HG02623 (cell line): ENCODE measurements around the gene TRIM63.

Experiments
- ATAC-seq: cut with Tn5 transposase; IDR thresholded peaks from one replicate; pipeline ENCODE4 v1.9.1; 2021; ENCODE audit warnings: moderate library complexity; ENCODE audit not compliant: unreplicated experiment

Gene TRIM63

DNA sequence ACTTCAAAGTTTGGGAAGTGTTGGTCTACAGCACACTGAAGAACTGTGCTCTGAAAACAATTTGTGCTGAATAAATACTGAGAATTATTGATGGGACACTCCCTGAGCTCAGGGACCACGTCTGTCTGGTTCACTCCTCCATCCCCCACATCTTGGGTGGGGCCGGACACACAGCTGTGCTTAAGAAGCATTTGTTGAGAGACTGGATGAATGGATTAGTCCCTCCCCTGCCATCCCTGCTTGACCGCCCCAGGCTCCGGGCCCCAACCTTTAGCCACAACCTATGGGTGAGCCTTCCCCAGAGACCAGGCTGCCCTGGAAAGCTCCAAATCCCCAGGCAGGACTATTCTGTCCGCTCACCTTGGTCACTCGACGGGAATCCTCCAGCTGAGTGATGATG lies 7.5 kb downstream of the TRIM63 start:
- no peak for ATAC-seq

DNA sequence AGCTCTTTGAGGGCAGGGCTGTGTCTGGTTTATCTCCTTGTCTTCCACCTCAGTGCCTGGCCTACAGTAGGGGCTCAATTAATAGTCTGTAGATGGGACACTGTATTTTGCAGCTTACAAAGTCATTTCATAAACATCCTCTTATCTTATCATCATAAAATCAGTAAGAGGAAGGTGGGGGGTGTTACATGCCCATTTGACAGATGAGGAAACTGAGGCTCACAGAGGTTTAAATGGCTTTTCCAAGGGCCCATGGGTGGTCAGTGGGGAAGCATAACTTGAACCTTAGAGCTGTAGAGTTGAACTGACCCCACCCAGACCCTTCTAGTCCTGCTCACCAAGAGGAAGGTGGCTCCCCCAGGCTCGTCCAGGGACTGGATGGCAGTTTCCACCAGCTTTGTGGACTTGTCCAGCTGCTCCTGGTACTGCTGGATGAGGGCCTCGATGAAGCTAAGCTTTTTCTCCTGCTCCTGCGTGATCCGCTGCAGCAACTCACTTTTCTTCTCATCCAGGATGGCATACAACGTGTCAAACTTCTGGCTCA lies 9.3 kb downstream of the TRIM63 start:
- no peak for ATAC-seq

DNA sequence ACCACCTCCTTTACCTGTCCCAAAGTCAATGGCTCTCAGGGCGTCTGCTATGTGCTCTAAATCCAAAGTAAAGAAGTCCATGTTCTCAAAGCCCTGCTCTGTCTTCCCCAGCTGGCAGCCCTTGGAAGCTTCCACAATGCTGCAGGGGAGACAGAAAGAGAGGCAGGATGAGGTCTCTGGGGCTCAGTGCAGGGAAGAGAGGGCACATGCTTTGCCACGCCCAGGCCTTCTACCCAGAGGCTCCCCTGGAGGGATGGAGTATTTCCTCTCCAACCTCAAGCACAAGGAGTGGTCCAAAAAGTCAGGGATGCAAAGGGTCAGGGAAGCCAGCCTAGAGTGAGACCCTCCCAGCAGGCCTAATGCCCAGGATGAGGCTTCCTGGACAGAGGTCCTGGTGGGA lies 10.2 kb downstream of the TRIM63 start:
- no peak for ATAC-seq

DNA sequence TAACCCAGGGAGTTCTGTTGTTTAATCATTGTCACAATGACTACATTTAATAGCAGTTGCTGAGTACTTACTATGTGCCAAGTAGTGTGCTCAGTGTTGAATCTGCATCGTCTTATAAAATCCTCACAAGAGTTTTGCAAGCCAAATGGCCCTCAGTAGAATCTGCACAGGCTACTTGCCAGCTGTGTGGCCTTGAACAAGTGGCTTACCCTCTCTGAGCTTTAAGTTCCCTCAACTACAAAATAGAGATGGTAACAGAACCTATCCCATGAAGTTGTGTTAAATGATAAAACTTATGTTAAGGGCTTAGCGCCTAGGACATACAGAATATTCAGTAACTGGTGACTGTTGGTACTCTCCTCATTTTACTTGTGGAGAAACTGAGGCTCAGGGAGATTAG lies 12.4 kb downstream of the TRIM63 start:
- ATAC-seq, result no peak

DNA sequence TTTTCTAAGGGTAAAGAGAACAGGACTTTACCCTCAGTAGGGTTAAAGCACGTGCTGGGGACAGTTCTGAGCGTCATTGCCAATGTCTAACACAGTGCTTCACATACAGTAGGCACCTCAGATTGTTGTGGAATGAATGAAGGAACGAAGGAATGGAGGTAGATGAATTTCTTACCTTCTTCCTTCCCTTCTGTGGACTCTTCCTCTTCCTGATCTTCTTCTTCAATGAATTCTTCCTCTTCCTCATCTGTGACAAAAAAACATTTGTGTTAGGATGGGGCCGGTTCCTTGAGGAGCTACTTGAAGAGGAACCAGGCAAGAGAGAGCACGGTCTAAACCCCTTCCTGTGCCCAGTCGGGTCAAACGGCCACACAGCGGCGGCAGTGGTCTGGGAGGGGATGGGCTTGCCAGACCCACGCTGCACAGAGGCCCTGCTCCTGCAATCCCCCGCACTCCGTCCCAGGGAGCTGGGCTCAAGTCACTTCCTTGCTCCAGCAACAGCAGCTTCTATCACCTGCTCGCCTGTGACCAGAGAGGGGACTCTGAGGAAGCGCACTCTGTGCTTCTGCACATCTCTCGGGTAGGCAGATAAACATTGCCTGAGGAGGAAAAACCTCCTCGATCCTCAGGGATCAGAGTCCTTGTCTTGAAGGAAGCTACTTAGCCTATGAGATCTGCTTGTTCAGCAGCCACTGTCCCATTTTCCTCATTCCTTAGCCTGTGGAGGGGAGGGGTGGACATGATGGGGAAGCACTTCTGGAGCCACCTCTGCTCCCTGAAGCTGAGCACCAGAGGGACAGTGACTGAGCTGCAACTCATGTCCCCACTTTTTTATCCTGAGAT lies 13.5 kb downstream of the TRIM63 start:
- ATAC-seq, result no peak

DNA sequence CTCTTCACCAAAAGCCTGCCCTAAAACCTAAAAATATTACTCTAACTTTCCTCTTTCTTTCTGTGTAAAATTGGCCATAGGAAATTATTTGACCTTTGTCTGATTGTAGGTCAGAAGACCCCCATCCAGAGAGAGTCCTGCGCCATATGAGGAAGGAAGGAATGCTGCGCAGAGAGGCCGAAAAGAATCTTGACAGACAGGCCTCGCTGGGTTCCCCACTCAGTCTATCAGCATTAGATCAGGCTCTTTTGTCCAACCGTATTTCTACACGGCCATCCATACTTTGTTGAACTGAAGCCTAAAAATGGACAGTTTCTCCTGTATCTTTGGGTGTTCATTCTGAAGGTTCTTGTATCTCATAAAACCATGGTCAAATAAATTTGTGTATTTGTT lies 17.2 kb downstream of the TRIM63 start:
- no peak for ATAC-seq

DNA sequence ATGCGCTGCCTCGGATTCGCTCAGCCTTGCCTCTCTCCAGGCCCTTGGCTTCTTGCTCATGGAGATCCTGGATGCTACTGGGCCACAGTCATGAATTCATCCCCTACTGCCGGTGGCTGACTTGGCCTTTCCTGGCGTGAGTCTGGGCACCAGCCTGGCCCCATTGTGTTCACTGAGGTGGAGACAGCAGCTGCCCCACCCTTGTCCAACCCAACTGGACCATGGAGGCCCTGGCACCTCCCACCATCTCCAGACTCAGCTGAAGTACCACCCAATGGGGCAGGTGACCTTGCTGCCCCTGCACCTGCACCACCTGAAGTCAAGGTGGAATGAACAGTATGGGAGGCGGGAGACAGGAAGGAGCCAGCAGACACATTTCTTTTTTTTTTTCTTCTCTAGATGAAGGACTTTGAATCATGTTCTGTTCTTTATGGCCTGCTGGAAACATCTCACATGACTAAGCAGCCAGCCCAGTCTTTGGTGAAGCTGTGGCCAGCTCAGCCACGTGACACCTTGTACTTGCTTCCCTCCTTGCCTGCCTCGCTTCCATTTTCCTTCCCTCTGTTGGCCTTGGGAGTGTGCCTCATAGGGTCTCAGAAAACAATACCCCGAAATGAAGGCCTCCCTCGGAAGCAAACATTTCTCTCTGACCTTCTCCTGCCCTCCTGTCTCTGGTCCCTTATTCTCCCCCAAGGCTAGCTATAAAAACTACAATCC lies 17.7 kb downstream of the TRIM63 start:
- ATAC-seq, result no peak

DNA sequence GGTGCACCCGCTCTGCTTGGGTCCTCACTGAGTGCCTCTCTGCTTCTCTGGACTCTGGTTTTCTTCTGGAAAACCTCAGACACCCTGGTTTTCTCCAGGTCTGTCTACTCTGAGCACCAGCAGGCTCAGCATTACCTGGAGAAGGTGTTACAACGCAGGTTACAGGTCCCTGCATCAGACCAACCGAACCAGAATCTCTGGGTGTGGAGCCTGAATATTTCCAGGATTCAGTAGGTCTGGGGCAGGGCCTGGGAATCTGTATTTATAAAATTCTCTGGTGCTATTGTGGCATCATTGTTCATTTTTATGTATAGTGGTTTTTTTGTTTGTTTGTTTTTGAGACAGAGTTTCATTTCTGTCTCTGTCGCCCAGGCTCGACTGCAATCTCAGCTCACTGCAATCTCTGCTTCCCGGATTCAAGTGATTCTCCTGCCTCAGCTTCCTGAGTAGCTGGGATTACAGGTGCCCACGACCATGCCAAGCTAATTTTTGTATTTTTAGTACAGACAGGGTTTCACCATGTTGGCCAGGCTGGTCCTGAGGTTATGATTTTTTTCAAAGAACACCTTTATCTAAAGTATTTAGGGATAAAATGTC lies 20.1 kb downstream of the TRIM63 start:
- no peak for ATAC-seq

DNA sequence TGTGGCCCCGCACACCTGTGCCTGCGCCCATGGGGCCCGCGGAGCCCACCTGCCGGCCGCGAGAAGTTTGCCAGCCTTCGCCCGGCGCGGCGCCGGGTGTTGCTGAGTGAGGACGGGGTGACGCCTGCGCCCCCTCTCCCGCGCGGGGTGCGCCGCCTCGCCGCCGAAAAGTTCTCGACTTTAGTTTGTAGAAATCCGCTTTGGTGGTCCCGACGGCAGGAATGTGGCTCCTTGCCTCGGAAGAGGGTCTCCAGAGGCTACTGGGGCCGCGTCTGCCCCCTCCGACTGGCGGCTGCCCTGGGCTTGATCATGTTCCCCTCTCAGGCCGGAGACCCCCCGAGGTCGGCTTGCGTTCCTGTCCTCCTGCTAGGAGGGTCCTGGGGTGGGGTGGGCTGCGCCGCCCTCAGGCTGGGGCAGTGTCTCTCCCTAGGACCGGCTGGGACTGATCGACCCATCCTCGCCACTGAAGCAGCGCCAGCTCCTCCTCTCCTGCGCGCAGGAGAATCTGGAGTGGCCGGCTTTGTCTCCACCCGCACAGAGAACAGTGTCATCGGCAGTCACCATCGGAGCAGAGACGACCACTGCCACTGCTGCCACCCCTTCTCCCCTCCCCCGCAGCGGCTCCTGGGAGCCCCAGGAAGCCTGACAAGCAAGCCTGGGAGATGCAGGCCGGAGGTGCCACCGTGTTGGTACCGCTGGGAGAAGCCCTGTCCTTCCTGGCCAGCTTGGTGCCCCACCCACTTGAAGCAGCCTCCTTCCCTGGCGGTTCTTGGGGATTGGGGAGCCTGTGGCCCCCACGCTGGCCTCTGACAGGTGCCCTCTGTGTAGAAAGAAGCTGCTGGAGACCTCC lies 21.0 kb downstream of the TRIM63 start:
- ATAC-seq, result no peak

DNA sequence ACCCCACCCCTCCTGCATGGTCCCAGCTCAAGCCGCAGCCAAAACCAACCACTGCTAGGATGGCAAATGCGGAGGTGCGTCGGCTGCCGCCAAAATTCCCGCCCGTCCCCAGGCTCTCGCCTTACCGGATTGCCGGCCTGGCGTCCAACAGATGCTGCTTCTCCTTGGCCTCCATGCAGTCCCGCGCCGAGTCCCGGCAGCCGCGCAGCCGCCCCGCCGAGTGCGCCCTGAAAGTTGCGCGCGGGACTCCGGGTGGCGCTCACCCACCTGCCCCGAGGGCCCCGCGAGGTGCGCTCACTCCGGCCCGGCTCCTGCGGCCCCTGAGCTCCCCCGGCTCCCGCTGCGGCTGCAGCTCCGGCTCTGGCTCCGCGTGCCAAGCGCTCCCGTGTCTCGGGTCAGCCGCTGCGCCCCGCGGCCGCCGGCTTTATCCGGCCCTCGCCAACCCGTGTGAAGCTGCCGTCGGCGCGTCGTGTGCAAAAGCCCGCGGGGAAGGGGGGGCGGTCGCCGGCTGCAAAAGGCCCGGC lies 21.6 kb downstream of the TRIM63 start, which contains the start of gene SLC30A2:
SLC30A2 (minus strand) TSS at position 397 of the 524 bp plus-strand sequence; CDS start at position 175, 222 bp downstream.
- ATAC-seq, result no peak

DNA sequence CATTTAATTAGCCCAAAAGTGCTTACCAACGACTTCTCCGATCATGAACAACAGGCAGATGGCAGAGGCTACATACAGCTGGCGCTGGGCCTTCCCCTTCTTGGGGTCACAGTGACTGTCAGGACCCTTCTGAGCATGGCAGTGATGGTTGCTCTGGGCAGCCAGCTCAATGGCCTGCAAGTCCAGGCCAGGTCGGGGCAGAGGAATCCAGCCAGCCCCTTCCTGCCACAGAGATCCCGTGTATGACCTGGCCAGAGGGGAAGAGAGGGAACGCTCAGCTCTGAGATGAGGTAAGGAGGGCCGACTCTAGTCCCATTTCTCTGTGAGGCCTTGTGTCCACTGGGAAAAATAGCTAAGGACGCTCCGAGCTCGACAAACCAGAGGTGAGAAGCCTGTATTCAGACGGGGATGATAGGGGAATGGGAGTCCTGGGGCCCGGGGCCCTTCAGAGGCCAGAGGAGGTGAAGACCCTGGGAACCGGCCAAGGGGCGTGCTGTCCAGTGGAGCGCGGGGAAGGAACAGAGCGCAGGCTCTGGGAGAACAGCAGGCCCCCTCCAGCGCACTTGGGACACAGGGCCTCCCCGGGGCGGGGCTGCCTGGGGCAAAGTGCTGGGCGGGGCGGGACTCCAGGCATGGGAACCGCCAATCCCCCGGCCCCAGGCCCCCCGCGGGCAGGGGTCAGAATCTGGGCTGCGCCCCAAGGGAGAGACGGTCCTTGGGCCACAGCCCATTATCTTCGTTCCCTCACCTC lies 22.3 kb downstream of the TRIM63 start:
- no peak for ATAC-seq

DNA sequence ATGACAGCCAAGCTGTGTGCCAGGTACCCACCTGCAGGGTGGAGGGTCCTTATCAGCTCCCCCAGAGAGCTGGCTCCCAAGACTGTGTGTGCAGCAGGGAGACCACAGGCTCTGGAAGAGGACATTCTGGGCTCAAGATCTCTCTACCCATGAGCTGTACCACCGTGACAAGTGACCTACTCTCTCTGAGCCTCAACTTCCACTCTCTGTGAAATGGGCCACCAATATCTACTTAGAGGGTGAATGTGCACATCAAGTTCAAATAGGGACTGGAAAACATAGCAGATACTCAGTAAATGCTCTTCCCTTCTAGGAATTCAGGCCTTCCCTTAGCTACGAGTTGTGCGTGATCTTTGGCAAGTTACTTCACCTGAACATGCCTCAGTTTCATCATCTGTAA lies 23.0 kb downstream of the TRIM63 start:
- ATAC-seq, result no peak

DNA sequence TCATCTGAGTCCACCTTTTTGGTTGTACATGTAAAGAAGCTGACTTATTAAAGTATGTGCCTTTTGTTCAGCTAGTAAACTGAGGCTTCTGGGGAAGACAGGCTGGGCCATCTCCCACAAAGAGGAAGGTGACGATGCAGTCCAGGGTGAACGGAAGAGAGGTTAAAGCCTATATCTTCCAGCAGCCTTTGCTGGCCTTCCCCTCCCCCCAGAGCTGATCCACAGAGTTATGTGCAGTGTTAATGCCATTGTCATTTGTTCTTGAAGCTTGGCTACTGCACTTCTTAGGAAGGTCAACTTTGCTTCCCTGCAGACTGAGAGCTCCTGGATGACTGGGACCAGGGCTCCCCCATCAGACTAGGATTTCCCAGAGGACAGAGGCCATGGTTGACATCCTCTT lies 23.7 kb downstream of the TRIM63 start:
- ATAC-seq, result no peak

DNA sequence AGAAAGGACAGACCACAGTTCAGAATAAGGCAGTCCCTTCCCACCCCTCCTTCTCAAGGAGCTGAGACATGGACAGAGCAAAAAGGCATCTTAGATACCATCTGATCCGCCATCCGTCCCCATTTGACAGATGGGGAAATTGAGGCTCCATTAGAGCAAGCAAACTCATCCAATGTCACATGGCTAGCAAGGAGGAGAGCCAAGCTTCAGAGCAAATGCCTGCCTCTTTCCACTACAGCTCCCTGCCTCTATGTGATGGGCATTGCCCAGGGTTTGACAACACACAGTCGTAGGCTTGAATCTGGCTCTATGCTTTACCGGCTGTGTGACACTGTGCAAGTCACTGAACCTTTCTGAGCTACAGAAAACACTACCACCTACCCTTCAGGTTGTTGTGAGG lies 25.5 kb downstream of the TRIM63 start:
- ATAC-seq, result no peak

DNA sequence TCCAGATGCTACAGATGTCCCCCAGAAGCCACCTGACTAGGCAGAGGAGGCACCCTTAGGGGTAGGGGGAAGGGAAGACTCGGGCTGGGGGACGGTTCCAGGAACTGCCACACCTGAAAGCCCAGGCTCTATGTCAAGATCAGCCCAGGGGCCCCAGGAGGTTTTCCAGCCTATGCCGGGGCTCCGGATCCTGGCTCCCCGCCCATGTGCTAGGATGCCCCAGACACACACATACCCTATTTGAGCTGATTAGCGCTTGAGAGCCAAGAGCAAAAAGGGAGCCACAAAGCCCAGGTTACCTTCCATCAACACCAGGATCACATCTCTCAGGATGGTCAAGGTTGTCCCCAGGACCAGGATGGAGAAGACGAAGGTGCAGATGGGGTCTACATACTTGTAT lies 26.0 kb downstream of the TRIM63 start:
- ATAC-seq, result no peak

DNA sequence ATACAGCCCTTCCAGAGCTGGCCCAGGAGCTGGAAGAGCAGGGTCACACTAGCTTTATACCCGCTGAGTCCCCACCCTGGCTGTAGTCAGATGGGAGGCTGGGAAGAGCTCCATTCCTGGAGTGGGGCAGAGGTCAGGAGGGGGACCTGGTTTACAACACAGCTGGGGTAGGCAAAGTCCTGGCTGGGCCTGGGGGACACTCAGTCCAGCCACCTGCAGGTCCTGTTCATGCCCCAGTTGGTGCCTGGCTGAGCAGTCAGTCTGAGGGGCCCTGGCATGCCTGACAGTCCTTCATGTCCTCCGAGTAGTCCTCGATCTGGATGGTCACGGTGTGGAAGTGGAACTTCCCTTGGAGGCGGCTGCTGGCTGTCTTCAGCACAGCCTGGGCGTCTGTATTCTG lies 28.5 kb downstream of the TRIM63 start:
- no peak for ATAC-seq

DNA sequence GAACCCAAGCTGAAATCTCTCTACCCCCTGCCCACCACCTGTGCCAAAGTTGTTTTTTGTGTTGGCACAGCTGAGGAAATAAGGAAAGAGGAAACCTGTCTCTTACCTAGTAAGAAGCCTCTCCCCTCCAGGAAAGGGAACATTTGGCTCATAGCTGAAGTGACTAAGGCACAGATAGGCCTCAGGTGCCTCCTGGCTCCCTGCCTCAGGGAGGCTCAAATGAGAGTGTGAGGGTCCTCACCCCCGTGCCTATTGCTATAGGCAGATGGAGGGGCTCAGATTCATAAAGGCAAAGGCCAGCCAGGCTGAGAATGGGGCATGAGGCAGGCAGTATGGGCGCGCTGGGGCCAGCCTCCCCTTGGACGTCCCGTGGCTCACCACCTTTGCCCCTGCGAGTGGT lies 29.0 kb downstream of the TRIM63 start:
- no peak for ATAC-seq

DNA sequence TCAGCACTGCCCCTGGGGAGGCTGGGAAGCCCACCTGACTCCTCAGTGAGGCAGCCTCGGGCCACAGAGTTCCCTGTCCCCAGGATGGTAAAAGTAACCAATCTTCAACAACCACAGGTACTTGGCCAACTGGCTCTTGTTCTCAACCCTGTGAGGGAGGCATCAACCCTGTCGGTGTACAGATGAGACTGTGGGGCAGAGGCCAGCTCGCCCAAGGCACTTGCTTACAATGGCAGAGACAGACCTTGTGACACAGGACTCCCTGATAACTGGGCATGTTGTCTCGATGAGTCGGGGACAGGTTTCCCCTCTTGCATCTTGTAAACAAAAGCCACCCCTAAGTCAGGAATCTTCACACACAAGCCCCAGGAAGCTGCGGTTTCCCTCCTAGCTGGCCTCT lies 29.5 kb downstream of the TRIM63 start:
- no peak for ATAC-seq

DNA sequence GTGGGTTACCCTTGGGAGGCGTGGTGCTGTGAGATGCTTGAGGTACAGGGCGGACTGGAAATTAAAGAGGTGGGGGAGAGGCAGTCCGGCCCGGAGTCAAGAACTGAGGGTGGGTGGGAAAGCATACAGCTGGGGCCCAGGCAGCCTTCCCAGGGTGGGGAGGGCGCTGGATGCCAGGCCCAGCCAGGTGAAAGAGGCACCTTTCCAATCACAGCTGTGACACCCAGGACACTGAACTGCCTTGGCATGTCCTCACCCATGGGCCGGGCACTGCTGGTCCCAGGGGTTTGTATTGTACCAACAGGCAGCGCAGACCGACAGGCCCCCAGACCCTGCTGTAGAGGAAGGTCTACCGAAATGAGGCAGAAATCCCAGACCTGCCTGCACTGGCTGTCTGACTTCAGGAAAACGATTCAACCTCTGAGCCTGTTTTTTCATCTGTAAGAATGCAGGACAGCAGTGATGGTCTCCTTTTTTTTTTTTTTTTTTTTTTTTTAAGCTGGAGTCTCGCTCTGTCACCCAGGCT lies 30.6 kb downstream of the TRIM63 start:
- ATAC-seq, result no peak
